SK-N-SH (cell line): ENCODE data around the gene SLC25A21. TPM values are rescaled to one million over a fixed set of nuclear protein-coding genes. Genes with fewer than 3 reads are reported as not detected.

Experiments
- CTCF ChIA-PET: fragments of 300-600, 350-600 bp; formaldehyde crosslinking; extraction: SDS; loops from one replicate; lab custom pipeline; 2021; lab: Yijun Ruan, JAX
- POLR2A ChIA-PET: fragments of 350-600 bp; sonication (Branson Sonifier 250); formaldehyde crosslinking; extraction: SDS; loops from one replicate; lab custom pipeline; 2020; ENCODE audit warnings: antibody characterized with exemption, inconsistent platforms; lab: Yijun Ruan, JAX
- DNase-seq: peaks from one replicate; pipeline ENCODE4 v3.0.0; 2012
- H2AFZ ChIP-seq: fragments of 200-600 bp; sonication (generic); 2 replicates; pipeline ENCODE4 v1.8.1; 2016; ENCODE audit warnings: antibody characterized with exemption, mild to moderate bottlenecking, low read depth
- H3F3A ChIP-seq: fragments of 200-600 bp; sonication (generic); replicated peaks from 2 replicates; pipeline ENCODE3; 2016; ENCODE audit warnings: antibody characterized with exemption, mild to moderate bottlenecking; ENCODE audit not compliant: insufficient read depth
- H3K27ac ChIP-seq, 2 experiments: fragments of 200-500 bp in 1 of 2; fragments of 200-600 bp in 1 of 2; sonication (Bioruptor generic) in 1 of 2; sonication (generic), shearing (Covaris generic) in 1 of 2; 2 replicates each; pipeline versions ENCODE4 v1.5.1 to v1.6.1; 2014 to 2016; ENCODE audit warnings: low read depth in 2 of 2, inconsistent platforms in 1 of 2, low read length in 1 of 2, mild to moderate bottlenecking in 1 of 2, mixed read lengths in 1 of 2
- H3K27me3 ChIP-seq: fragments of 200-600 bp; sonication (generic), shearing (Covaris generic); 2 replicates; pipeline ENCODE4 v1.6.1; 2016; ENCODE audit warnings: mixed run types; ENCODE audit not compliant: insufficient read depth
- H3K36me3 ChIP-seq, 2 experiments: fragments of 200-500 bp in 1 of 2; fragments of 200-600 bp in 1 of 2; sonication (Bioruptor generic) in 1 of 2; sonication (generic) in 1 of 2; replicated peaks in 1 of 2; 2 replicates each; pipeline versions ENCODE3 to v1.5.1; 2014 to 2016; ENCODE audit warnings: low read length in 1 of 2, mild to moderate bottlenecking in 1 of 2; ENCODE audit not compliant: insufficient read depth in 2 of 2, control insufficient read depth in 1 of 2
- H3K4me1 ChIP-seq, 2 experiments: fragments of 200-500 bp in 1 of 2; fragments of 200-600 bp in 1 of 2; sonication (Bioruptor generic) in 1 of 2; sonication (generic), shearing (Covaris generic) in 1 of 2; 2 replicates each; pipeline versions ENCODE4 v1.5.1 to v1.6.1; 2014 to 2016; ENCODE audit warnings: low read depth in 1 of 2, low read length in 1 of 2, mixed run types in 1 of 2; ENCODE audit not compliant: insufficient read depth in 2 of 2, control insufficient read depth in 1 of 2
- H3K4me2 ChIP-seq: fragments of 200-600 bp; sonication (generic), shearing (Covaris generic); 2 replicates; pipeline ENCODE4 v1.6.1; 2017; ENCODE audit warnings: mixed run types
- H3K4me3 ChIP-seq, 2 experiments: fragments of 200-500 bp in 1 of 2; fragments of 200-600 bp in 1 of 2; sonication (Bioruptor generic) in 1 of 2; sonication (generic), shearing (Covaris generic) in 1 of 2; 2 replicates each; pipeline versions ENCODE4 v1.5.1 to v1.8.1; 2014 to 2016; ENCODE audit warnings: low read depth in 2 of 2, inconsistent platforms in 1 of 2, low read length in 1 of 2, mild to moderate bottlenecking in 1 of 2, mixed read lengths in 1 of 2, moderate library complexity in 1 of 2
- H3K79me2 ChIP-seq: fragments of 200-600 bp; sonication (generic); 2 replicates; pipeline ENCODE4 v1.8.1; 2017; ENCODE audit warnings: mild to moderate bottlenecking; ENCODE audit not compliant: insufficient read depth
- H3K9ac ChIP-seq: fragments of 200-600 bp; sonication (generic); 2 replicates; pipeline ENCODE4 v1.6.1; 2017; ENCODE audit warnings: mixed run types
- H3K9me2 ChIP-seq: fragments of 200-600 bp; sonication (generic); 2 replicates; pipeline ENCODE4 v1.6.1; 2017; ENCODE audit warnings: mixed run types
- H3K9me3 ChIP-seq: fragments of 200-600 bp; sonication (generic); 2 replicates; pipeline ENCODE4 v1.6.1; 2017; ENCODE audit warnings: mixed run types, mild to moderate bottlenecking, moderate library complexity
- H4K20me1 ChIP-seq: fragments of 200-600 bp; sonication (generic); 2 replicates; pipeline ENCODE4 v1.6.1; 2017; ENCODE audit warnings: mild to moderate bottlenecking, mixed run types; ENCODE audit not compliant: insufficient read depth
- CHD2 ChIP-seq: fragments of 150-350 bp; IDR thresholded peaks from 2 replicates; pipeline ENCODE4 v1.6.1; 2018; ENCODE audit warnings: low read length; ENCODE audit not compliant: partially characterized antibody
- CTCF ChIP-seq: fragments of 200-600 bp; sonication (generic); IDR thresholded peaks from 2 replicates; pipeline ENCODE4 v1.6.1; 2017; ENCODE audit warnings: antibody characterized with exemption, mild to moderate bottlenecking, moderate library complexity
- ELF1 ChIP-seq: IDR thresholded peaks from 2 replicates; pipeline ENCODE4 v1.4.0; 2012
- FOSL2 ChIP-seq: IDR thresholded peaks from 2 replicates; pipeline ENCODE4 v1.4.0; 2012; ENCODE audit warnings: low read depth, mild to moderate bottlenecking, moderate library complexity, borderline replicate concordance
- FOXJ3 ChIP-seq: sonication (generic); formaldehyde crosslinking; IDR thresholded peaks from 2 replicates; pipeline ENCODE4 v1.5.1; 2020; ENCODE audit warnings: mild to moderate bottlenecking, missing genetic modification reagents
- FOXM1 ChIP-seq: IDR thresholded peaks from 2 replicates; pipeline ENCODE4 v1.4.0; 2012; ENCODE audit warnings: low read depth, mild to moderate bottlenecking
- GABPA ChIP-seq: IDR thresholded peaks from 2 replicates; pipeline ENCODE4 v1.4.0; 2012; ENCODE audit warnings: low read depth, mild to moderate bottlenecking
- GATA2 ChIP-seq: sonication (generic); formaldehyde crosslinking; IDR thresholded peaks from 2 replicates; pipeline ENCODE4 v1.5.0; 2020; ENCODE audit warnings: mild to moderate bottlenecking, missing genetic modification reagents
- JUND ChIP-seq: IDR thresholded peaks from 2 replicates; pipeline ENCODE4 v1.4.0; 2012
- MXI1 ChIP-seq: IDR thresholded peaks from 2 replicates; pipeline ENCODE4 v1.6.1; 2012; ENCODE audit warnings: mild to moderate bottlenecking, low read depth, low read length, improper control_type of control experiment
- PBX3 ChIP-seq: IDR thresholded peaks from 2 replicates; pipeline ENCODE4; 2012
- RAD21 ChIP-seq: IDR thresholded peaks from 2 replicates; pipeline ENCODE4 v1.6.1; 2012; ENCODE audit warnings: mild to moderate bottlenecking, low read length
- RCOR1 ChIP-seq: fragments of 150-350 bp; IDR thresholded peaks from 2 replicates; pipeline ENCODE4 v1.6.1; 2017; ENCODE audit warnings: antibody characterized with exemption, low read length
- RFX5 ChIP-seq: IDR thresholded peaks from 2 replicates; pipeline ENCODE4 v1.6.1; 2012; ENCODE audit warnings: mild to moderate bottlenecking, improper control_type of control experiment, low read length
- SIN3A ChIP-seq: IDR thresholded peaks from 2 replicates; pipeline ENCODE4 v1.6.1; 2012; ENCODE audit warnings: low read depth, mild to moderate bottlenecking, low read length, moderate library complexity, borderline replicate concordance
- SMC3 ChIP-seq: IDR thresholded peaks from 2 replicates; pipeline ENCODE4 v1.6.1; 2012; ENCODE audit warnings: low read depth, low read length, improper control_type of control experiment
- TAF1 ChIP-seq: IDR thresholded peaks from 2 replicates; pipeline ENCODE4 v1.6.1; 2012; ENCODE audit warnings: low read depth, mild to moderate bottlenecking, low read length, moderate library complexity, borderline replicate concordance
- TCF12 ChIP-seq: IDR thresholded peaks from 2 replicates; pipeline ENCODE4 v1.4.0; 2012
- TEAD4 ChIP-seq: IDR thresholded peaks from 2 replicates; pipeline ENCODE4 v1.4.0; 2012; ENCODE audit warnings: mild to moderate bottlenecking, borderline replicate concordance; ENCODE audit not compliant: insufficient read depth
- USF2 ChIP-seq: fragments of 150-350 bp; IDR thresholded peaks from 2 replicates; pipeline ENCODE4 v1.6.1; 2017; ENCODE audit warnings: antibody characterized with exemption, low read length, low read depth, borderline replicate concordance
- YY1 ChIP-seq: IDR thresholded peaks from 2 replicates; pipeline ENCODE4 v1.4.0; 2012; ENCODE audit warnings: low read depth, mild to moderate bottlenecking
- WGBS: methylation state at CpG from one replicate; pipeline ENCODE4 v1.1.6; 2017; ENCODE audit warnings: low lambda C conversion rate; 5-methylcytosine and 5-hydroxymethylcytosine counted together
- polyA plus RNA-seq, 3 experiments: library from polyadenylated mRNA; depleted of rRNA; stranded (reverse); fragments of >200 nt; gene quantifications; 2 replicates each; pipeline ENCODE4 v1.2.3, GENCODE V29; 2012

SLC25A21 gene
- polyA plus RNA-seq, 1 of the 3 experiments (the other 2 are of a cell fraction), result not detected

- H3K9ac ChIP-seq, result no peak overlapping the region
- no peaks in the 10 kb centered on the region for H3K9me3 ChIP-seq
- H4K20me1 ChIP-seq, result no peaks in the 10 kb centered on the region
- H3K4me3 ChIP-seq, result no peak overlapping the region
- H3K9me2 ChIP-seq, result no peaks in the 10 kb centered on the region
- no peaks in the 10 kb centered on the region for H3K27me3 ChIP-seq
- H3K79me2 ChIP-seq, result no peaks in the 10 kb centered on the region
- H3K4me2 ChIP-seq, result no peak overlapping the region
- ChIA-PET CTCF (no interaction called here), POLR2A (no interaction called here)
- no peak overlapping the region for H3K27ac ChIP-seq
- DNase-seq, result no peak
- no peak overlapping the region for H2AFZ ChIP-seq
- H3K36me3 ChIP-seq, result no peaks in the 10 kb centered on the region
- H3F3A ChIP-seq, result no peaks in the 10 kb centered on the region
- WGBS, result 25% methylated on average over 1 of the region's 1 CpG
- no peaks in the 10 kb centered on the region for H3K4me1 ChIP-seq
- TF ChIP-seq CTCF, result no peak
- no peak for TF ChIP-seq YY1
- no peak for TF ChIP-seq GABPA
- no peak for TF ChIP-seq FOXM1
- TF ChIP-seq RAD21, result no peak
- TF ChIP-seq, all 33 proteins: peak for 0
These were observed 221.6 kb downstream of the SLC25A21 start for GRCh38 chr14:36950812-36951211.

- H3K4me2 ChIP-seq, result no peak overlapping the region
- ChIA-PET POLR2A (no interaction called here), CTCF (no interaction called here)
- H3K9me3 ChIP-seq, result no peaks in the 10 kb centered on the region
- WGBS, result 18% methylated on average over 2 of the region's 2 CpGs
- no peaks in the 10 kb centered on the region for H3K79me2 ChIP-seq
- H3K4me1 ChIP-seq, result no peaks in the 10 kb centered on the region
- no peaks in the 10 kb centered on the region for H4K20me1 ChIP-seq
- H3K36me3 ChIP-seq, result no peaks in the 10 kb centered on the region
- no peak overlapping the region for H3K4me3 ChIP-seq
- no peak overlapping the region for H3K27ac ChIP-seq
- H3F3A ChIP-seq, result no peaks in the 10 kb centered on the region
- H2AFZ ChIP-seq, result no peak overlapping the region
- no peak for TF ChIP-seq CHD2
- no peak for TF ChIP-seq MXI1
- no peak for TF ChIP-seq RCOR1
- no peak for TF ChIP-seq TCF12
- no peak for TF ChIP-seq GATA2 (CRISPR knock-in tag)
- no peak for TF ChIP-seq FOSL2
- TF ChIP-seq USF2, result no peak
- TF ChIP-seq RFX5, result no peak
- TF ChIP-seq TAF1, result no peak
- TF ChIP-seq CTCF, result no peak
- TF ChIP-seq SMC3, result no peak
- no peak for TF ChIP-seq SIN3A
- TF ChIP-seq ELF1, result no peak
- TF ChIP-seq TEAD4, result no peak
- TF ChIP-seq FOXJ3 (CRISPR knock-in tag), result no peak
- TF ChIP-seq FOXM1, result no peak
- no peak for TF ChIP-seq JUND
- TF ChIP-seq PBX3, result no peak
- no peak for DNase-seq
- H3K27me3 ChIP-seq, result no peaks in the 10 kb centered on the region
- H3K9ac ChIP-seq, result no peak overlapping the region
- no peaks in the 10 kb centered on the region for H3K9me2 ChIP-seq
These were observed 223.0 kb downstream of the SLC25A21 start for GRCh38 chr14:36949371-36949770.
